Activated CD4-positive, CD25-positive, alpha-beta regulatory T cell treated with anti-CD3 and anti-CD28 coated beads, Interleukin-2, amount 50 U/mL, for 72 hours (primary cell): ENCODE results near the gene VEZT.
"Not testable (repeated sequence)": the region's sequence is repeated elsewhere in the genome, so short reads cannot be mapped to it uniquely, and the experiment has no call there.

Source experiments
- DNase-seq: peaks from one replicate; pipeline ENCODE4 v3.0.0; 2021

VEZT gene

GRCh38 chr12:95258151-95258550 is 40.5 kb downstream of the VEZT start:
- no peak for DNase-seq

DNA sequence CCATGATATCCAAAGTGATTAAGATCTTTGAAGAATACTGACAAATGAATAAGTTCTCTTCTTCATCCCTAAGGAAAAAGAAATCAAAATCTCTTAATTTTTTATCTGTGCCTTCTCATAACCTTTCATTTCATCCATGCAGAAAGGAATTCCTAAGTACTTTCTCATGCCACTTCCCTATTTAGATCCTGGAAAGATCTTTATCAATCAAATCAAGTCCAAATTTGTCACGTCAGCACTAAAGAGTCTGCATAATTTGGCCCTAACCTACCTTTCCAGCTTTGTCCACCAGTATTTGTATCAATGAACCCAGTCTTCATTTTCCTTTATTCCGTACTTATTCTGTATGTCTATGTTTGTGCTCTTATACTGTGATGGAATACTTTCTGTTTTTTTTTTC is 41.2 kb downstream of the VEZT start:
- DNase-seq: no peak

- no peak for DNase-seq
Observed at GRCh38 chr12:95259368-95259767, 41.8 kb downstream of the VEZT start.

- no peak for DNase-seq
Observed at GRCh38 chr12:95261109-95261508, 43.5 kb downstream of the VEZT start.

DNA sequence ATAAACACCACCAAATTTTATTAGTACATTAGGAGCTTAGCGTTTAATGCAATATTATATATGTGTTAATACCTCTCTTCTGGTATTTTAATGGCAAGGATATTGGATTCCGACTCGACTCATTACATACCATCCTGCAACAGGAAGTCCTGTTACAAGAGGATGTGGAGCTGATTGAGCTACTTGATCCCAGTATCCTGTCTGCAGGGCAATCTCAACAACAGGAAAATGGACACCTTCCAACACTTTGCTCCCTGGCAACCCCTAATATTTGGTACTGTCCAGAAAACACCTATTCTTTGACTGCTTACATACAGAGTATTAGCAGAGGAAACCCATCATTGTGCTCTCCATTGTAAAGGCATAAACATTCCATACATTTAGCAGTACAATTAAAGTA is 45.2 kb downstream of the VEZT start:
- DNase-seq: no peak

GRCh38 chr12:95265765-95266164 is 48.2 kb downstream of the VEZT start:
- DNase-seq: no peak

DNA sequence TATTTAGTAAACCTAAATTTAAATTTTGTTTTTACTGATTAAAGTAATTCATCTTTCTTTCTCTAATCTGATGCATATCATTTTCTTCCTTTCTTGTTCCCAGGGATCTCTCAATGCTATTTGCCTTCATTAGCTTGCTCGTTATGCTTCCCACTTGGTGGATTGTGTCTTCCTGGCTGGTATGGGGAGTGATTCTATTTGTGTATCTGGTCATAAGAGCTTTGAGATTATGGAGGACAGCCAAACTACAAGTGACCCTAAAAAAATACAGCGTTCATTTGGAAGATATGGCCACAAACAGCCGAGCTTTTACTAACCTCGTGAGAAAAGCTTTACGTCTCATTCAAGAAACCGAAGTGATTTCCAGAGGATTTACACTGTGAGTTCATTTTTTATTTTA is 48.6 kb downstream of the VEZT start:
- no peak for DNase-seq

DNA sequence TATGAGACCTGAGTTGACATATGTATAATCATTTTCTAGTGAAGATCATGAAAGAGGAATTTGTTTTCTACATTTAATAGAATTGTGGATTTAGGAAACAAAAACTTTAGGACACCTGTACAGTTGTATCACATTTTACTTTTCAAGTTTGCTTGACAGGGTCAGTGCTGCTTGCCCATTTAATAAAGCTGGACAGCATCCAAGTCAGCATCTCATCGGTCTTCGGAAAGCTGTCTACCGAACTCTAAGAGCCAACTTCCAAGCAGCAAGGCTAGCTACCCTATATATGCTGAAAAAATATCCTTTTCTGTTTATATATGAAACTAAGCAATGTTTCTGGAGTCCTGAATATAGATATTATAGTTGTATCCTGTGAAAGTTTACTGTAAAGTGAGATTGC is 52.3 kb downstream of the VEZT start:
- DNase-seq: no peak

- DNase-seq: no peak
Observed at GRCh38 chr12:95271465-95271864, 53.9 kb downstream of the VEZT start.

DNA sequence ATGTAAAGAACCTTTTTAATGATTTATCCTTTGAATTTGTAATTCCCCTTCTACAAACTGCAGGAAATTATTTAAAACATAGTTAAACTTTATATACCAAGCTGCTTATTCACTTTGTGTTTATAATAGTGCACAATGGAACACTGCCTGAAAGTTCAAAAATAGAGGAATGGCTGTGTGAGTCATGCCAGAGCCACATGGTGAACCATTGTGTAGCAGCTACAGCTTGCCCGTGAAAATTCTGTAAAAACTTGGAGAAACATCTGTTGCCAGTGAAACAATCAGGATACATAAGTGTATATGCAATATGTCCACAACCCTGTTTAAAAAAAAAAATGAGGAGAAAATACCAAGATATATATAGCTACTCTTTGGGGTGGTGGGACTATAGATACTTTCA is 59.5 kb downstream of the VEZT start:
- no peak for DNase-seq

GRCh38 chr12:95279856-95280255 is 62.2 kb downstream of the VEZT start:
- no peak for DNase-seq

DNA sequence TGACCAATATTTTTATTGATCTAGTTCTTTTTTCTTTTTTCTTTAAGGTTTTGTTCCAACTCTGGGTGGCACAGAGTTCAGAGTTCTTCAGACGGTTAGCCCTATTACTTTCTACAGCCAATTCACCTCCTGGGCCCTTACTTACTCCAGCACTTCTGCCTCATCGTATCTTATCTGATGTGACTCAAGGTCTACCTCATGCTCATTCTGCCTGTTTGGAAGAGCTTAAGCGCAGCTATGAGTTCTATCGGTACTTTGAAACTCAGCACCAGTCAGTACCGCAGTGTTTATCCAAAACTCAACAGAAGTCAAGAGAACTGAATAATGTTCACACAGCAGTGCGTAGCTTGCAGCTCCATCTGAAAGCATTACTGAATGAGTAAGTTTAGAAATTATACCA is 64.7 kb downstream of the VEZT start:
- DNase-seq: no peak

DNA sequence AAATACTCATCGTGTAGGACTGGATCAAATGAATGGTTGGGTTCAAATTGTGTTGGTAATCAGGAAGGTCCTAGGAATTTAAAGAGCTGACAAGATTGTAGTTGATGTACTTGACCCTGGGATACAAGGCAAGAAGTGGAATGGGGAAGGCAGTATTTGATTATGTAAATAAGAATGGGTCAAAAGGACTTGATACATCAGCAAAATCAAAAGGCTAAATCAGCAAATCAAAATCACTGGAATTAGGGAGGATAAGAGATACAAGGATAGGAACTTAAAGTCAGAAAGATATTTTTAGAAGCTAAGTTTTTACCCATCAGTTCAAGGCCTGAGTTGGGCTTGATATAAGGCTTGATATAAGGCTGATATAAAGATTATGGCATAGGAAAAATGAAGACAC is 65.8 kb downstream of the VEZT start:
- DNase-seq: no peak

DNA sequence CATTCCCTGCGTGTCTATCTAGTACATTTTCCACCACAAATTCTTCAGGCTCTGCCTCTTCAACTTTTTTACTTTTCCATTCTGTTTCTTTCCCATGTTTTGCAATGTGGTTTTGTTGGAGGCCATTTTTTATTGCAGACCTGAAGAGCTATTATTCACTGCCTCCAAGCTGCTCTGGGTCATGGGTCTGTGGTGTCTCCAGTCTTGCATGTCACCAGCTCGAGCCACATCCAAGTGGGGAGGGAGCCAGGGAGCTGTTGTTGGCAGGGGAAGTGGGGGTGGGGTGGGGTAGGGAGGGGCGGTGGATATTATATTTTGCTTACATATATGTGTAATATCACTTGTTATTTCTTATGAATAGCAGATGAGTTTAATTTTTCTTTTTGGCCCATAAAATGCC is 69.1 kb downstream of the VEZT start:
- no peak for DNase-seq

- DNase-seq: no peak
Observed at GRCh38 chr12:95291501-95291900, 73.9 kb downstream of the VEZT start.

GRCh38 chr12:95298916-95299315 is 81.3 kb downstream of the VEZT start:
- no peak for DNase-seq

GRCh38 chr12:95300286-95300685 is 82.7 kb downstream of the VEZT start:
- no peak for DNase-seq

DNA sequence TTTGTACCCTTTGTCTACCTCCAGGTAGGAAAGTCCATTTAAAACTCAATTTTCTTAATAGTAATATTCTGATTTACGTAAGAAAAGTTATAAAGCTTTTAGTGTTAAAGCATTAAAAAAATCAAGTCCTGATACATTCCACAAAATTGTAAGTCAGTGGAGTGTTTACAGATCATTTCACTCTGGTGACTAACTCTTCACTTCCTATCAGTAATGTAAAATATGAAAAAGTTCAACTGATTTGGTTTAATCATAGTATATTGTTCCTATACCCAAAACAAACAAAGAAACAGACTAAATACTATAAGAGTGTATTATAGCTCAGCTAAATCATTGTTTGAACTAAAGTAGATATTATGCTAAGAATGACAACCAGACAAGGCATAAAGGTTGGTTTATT is 85.9 kb downstream of the VEZT start:
- no peak for DNase-seq

DNA sequence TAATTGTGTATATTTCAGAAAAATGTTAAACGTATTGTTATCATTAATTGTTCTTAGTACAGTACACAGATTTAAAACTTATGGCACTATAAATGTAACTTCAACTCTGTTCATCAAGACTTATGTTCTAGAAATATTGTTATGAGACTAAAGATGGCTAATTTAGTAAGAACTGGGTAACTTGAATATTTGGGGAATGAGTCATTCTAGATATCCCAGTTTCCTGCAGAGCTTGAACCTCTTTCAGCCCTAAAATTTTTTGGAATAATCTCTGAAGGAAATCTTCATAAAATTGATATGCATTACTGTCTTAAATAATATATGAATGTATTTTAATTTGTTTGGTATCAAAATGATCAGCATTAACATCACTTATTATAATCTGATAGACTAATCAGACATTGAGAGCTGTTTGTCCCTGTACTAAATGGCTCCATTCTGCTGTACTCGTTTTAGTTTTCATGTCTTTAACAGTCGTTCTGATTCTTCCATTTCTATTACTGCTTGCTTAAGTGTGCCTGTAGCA is 87.1 kb downstream of the VEZT start:
- DNase-seq: no peak

DNA sequence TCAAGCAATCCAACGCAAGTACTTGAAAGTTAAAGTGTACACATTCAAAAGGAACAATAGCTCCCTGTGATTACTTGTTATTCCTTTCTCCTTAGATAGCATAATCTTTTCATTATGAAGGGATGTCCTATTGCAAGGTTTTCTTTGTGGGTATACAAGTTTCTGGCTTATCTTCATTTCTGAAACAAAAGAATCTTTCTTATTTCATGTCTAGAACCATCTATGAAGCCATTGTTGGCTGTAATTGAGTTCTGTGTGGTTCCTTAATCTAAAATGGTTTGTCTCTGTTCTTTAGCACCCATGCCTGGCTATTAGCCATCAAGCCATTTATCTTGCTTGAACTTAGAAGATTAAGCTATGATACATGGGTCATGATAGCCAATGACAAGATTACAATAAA is 95.0 kb downstream of the VEZT start:
- DNase-seq: no peak

DNA sequence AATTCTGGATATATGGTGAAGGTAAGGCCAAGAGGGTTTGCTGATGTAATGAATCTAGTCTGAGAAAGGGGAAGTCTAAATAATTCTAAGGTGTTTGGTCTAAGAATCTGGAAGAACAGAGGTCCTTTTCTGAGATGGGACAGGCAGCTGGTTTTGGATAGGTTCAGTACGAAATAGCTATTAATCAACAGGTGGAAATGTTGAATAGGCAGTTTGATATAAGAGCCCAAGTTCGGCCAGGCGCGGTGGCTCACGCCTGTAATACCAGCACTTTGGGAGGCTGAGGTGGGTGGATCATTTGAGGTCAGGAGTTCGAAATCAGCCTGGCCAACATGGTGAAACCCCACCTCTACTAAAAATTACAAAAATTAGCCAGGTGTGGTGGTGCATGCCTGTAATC is 97.1 kb downstream of the VEZT start:
- DNase-seq: not testable (repeated sequence)

DNA sequence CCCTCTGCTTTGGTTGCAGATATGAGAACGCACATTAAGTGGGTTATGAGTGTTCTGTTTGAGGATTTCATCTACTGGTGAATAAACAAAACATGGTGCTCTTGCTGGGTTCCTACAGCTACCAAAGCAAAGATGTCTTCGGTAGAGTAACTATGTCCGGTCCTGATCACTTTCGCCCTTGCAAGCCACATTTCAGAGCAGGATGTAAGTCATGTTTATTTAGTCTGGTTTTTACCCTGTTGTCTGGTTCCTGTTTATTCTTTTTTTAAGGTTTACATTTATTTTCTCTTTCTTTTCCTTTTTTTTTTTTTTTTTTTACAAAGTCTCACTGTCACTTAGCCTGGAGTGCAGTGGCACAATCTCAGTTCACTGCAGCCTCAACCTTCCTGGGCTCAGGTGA is 99.2 kb downstream of the VEZT start:
- no peak for DNase-seq

GRCh38 chr12:95318071-95318545 is 100.5 kb downstream of the VEZT start:
- DNase-seq: no peak

DNA sequence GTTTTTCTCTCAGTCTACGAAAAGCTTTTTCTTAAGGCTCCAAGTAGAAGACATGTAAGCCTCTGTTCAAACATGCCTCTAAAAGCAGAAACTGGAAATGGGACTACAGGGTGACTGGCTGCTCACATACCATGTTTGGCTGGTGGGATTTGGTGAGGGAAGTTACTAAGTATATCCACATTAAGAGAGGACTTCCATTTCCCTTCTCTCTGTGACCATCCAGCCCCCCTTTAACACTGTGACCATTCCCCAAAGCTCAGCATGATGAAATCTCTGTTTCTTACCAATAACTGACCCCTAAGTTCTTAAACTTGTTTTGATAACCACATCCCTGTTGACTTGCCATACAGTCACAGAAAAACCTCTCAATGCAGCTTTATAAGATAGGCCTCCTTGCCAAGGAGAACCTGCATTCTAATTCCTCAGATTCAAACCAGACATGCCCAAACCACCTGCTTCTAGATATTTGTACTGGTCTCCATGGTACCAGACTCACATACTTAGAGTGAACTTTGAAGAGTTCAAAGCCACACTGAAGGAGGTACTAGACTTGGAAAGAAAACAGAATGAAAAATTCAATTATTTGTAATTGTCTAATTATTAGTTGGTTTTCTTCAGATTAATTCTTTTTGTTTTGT is 102.2 kb downstream of the VEZT start:
- no peak for DNase-seq

- no peak for DNase-seq
Observed at GRCh38 chr12:95321516-95322246, 104.1 kb downstream of the VEZT start.
